Neural cell (in vitro differentiated cells): ENCODE data around the gene GALNT13. TPM values are rescaled to one million over a fixed set of nuclear protein-coding genes. Genes with fewer than 3 reads are reported as not detected.

ENCODE experiments used
- H2AFZ ChIP-seq: fragments of 200-600, 300-800 bp; sonication (generic), shearing (Covaris generic); 2 replicates; pipeline ENCODE4 v1.6.0; 2014; ENCODE audit warnings: low read depth, mild to moderate bottlenecking, antibody characterized with exemption, low read length, moderate library complexity
- H3F3A ChIP-seq: fragments of 200-600 bp; shearing (Covaris generic); 2 replicates; pipeline ENCODE4 v1.6.1; 2016; ENCODE audit warnings: mild to moderate bottlenecking, moderate library complexity, mixed read lengths, antibody characterized with exemption, low read length; ENCODE audit not compliant: insufficient read depth, poor library complexity, severe bottlenecking
- H3K27ac ChIP-seq: fragments of 200-600, 300-800 bp; sonication (generic), shearing (Covaris generic); 2 replicates; pipeline ENCODE4 v1.5.1; 2014; ENCODE audit warnings: mild to moderate bottlenecking, low read length, moderate library complexity
- H3K27me3 ChIP-seq: fragments of 300-800, 200-600 bp; sonication (generic), shearing (Covaris generic); 2 replicates; pipeline ENCODE4 v1.6.0; 2014; ENCODE audit warnings: mild to moderate bottlenecking, low read depth, low read length, moderate library complexity; ENCODE audit not compliant: insufficient read depth
- H3K36me3 ChIP-seq: fragments of 300-800, 200-600 bp; sonication (generic), shearing (Covaris generic); 2 replicates; pipeline ENCODE4 v1.5.1; 2014; ENCODE audit warnings: mild to moderate bottlenecking, antibody characterized with exemption, low read length, moderate library complexity; ENCODE audit not compliant: insufficient read depth
- H3K4me2 ChIP-seq: fragments of 300-800, 200-600 bp; sonication (generic), shearing (Covaris generic); 2 replicates; pipeline ENCODE4 v1.6.0; 2014; ENCODE audit warnings: mild to moderate bottlenecking, low read length
- H3K4me3 ChIP-seq: fragments of 300-800, 200-600 bp; sonication (generic), shearing (Covaris generic); 2 replicates; pipeline ENCODE4 v1.5.1; 2014; ENCODE audit warnings: mild to moderate bottlenecking, low read length, moderate library complexity
- H3K79me2 ChIP-seq: fragments of 200-600 bp; shearing (Covaris generic); replicated peaks from 2 replicates; pipeline ENCODE4 v1.6.0; 2014; ENCODE audit warnings: mild to moderate bottlenecking, low read length, moderate library complexity; ENCODE audit not compliant: insufficient read depth
- H3K9ac ChIP-seq: fragments of 300-800, 200-600 bp; sonication (generic), shearing (Covaris generic); 2 replicates; pipeline ENCODE4 v1.6.1; 2016; ENCODE audit warnings: mild to moderate bottlenecking, low read length, mixed read lengths
- H3K9me2 ChIP-seq: fragments of 200-600 bp; shearing (Covaris generic); 2 replicates; pipeline ENCODE4 v1.6.1; 2016; ENCODE audit warnings: mild to moderate bottlenecking, low read length, mixed read lengths; ENCODE audit not compliant: insufficient read depth
- H3K9me3 ChIP-seq: fragments of 200-600, 300-800 bp; sonication (generic), shearing (Covaris generic); 2 replicates; pipeline ENCODE4 v1.6.1; 2016; ENCODE audit warnings: mild to moderate bottlenecking, mixed run types, low read length, moderate library complexity, mixed read lengths
- H4K20me1 ChIP-seq: fragments of 200-600 bp; shearing (Covaris generic); 2 replicates; pipeline ENCODE4 v1.6.1; 2016; ENCODE audit warnings: mild to moderate bottlenecking, mixed run types; ENCODE audit not compliant: insufficient read depth
- CTCF ChIP-seq: fragments of 450-650 bp; IDR thresholded peaks from 2 replicates; pipeline ENCODE4 v1.5.1; 2014; ENCODE audit warnings: antibody characterized with exemption, mild to moderate bottlenecking, moderate library complexity; ENCODE audit not compliant: poor library complexity, severe bottlenecking
- EP300 ChIP-seq: fragments of 450-650 bp; conservative IDR thresholded peaks from 2 replicates; pipeline ENCODE4 v1.6.1; 2014; ENCODE audit warnings: antibody characterized with exemption, mild to moderate bottlenecking, moderate library complexity; ENCODE audit not compliant: poor library complexity, severe bottlenecking
- EZH2 ChIP-seq: fragments of 200-600, 300-800 bp; shearing (Covaris generic), sonication (generic); IDR thresholded peaks from 2 replicates; pipeline ENCODE4 v1.6.1; 2014; ENCODE audit warnings: antibody characterized with exemption, low read length, borderline replicate concordance, mild to moderate bottlenecking; ENCODE audit not compliant: insufficient read depth, poor library complexity, severe bottlenecking
- MXI1 ChIP-seq: fragments of 450-650 bp; conservative IDR thresholded peaks from 2 replicates; pipeline ENCODE4 v1.6.1; 2014; ENCODE audit warnings: antibody characterized with exemption, mild to moderate bottlenecking; ENCODE audit not compliant: poor library complexity, severe bottlenecking
- POLR2AphosphoS5 ChIP-seq: IDR thresholded peaks from 2 replicates; pipeline ENCODE4 v1.6.1; 2012
- RAD21 ChIP-seq: fragments of 450-650 bp; conservative IDR thresholded peaks from 2 replicates; pipeline ENCODE4 v1.6.1; 2014; ENCODE audit warnings: antibody characterized with exemption, mild to moderate bottlenecking, moderate library complexity
- REST ChIP-seq: IDR thresholded peaks from 2 replicates; pipeline ENCODE4 v1.6.1; 2012; ENCODE audit warnings: borderline replicate concordance
- SMC3 ChIP-seq: fragments of 450-650 bp; conservative IDR thresholded peaks from 2 replicates; pipeline ENCODE4 v1.6.1; 2014; ENCODE audit warnings: antibody characterized with exemption, mild to moderate bottlenecking, moderate library complexity; ENCODE audit not compliant: poor library complexity
- TAF1 ChIP-seq: IDR thresholded peaks from 2 replicates; pipeline ENCODE4 v1.6.1; 2012; ENCODE audit warnings: low read depth
- polyA plus RNA-seq: library from polyadenylated mRNA; depleted of rRNA; stranded (reverse); fragments of >200 nt; gene quantifications from 2 replicates; pipeline ENCODE4 v1.2.3, GENCODE V29; 2014

GALNT13 gene
- polyA plus RNA-seq, 1 donor from 2014 or later = 12.4 TPM

DNA sequence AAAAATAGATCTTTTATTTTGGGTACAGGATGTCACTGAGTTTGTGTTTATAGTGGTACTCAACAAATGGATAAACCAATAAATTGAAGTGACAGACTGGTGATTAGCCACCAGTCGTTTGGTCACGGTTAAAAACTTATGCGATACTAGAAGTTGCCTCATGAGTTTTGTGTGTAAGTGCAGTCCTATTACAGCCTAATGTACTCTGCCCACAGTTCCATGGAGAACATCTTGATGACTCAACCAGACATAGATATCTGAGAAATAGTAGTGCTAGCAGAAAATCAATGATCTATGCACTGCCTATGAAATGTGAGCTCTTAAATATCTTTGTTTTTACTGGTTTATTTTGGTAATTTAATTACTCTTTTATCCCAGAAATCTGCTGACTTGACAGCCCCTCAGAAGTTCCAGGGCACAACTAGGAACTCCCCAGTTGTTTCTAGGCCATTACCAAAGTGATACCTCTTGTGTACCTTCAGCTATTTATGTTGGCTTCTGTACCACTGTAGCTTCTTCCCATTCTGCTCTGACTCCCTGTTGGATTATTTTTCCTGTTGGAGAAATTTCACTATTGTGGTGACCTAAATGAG is 617.6 kb downstream of the GALNT13 start:
- H3K9me3 ChIP-seq = no peaks in the 10 kb centered on the region
- H3K9ac ChIP-seq = no peak overlapping the region
- no peaks in the 10 kb centered on the region for H3K27me3 ChIP-seq
- H2AFZ ChIP-seq = no peak overlapping the region
- H3K4me2 ChIP-seq = no peak overlapping the region
- no peaks in the 10 kb centered on the region for H3F3A ChIP-seq
- no peak overlapping the region for H3K4me3 ChIP-seq
- H3K27ac ChIP-seq = no peak overlapping the region
- no peaks in the 10 kb centered on the region for H3K9me2 ChIP-seq
- no peaks in the 10 kb centered on the region for H4K20me1 ChIP-seq
- no peaks in the 10 kb centered on the region for H3K36me3 ChIP-seq
- no peaks in the 10 kb centered on the region for H3K79me2 ChIP-seq
- TF ChIP-seq MXI1 = no peak
- no peak for TF ChIP-seq CTCF
- no peak for TF ChIP-seq EZH2

DNA sequence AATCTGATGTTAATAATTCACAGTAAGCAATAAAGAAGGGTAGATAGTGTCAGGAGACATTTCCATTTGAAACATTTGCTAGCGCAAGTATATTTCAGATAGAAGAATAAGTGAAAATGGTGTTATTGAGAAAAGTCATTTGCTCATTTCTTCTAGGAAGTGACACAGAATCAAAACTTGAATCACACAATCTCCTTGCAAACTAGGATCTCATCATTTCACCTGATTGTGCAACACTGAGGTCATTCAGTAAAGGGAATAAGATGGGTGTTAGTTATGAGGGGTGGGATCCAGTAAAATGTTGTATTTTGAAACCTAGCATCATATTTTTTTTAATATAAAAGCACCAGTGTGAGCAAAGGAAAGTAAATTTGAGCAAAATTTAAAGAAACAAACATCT is 618.8 kb downstream of the GALNT13 start:
- Histone ChIP-seq H3K36me3 (no peaks in the 10 kb centered on the region), H3K27me3 (no peaks in the 10 kb centered on the region), H3K4me2 (no peak overlapping the region), H3K4me3 (no peak overlapping the region), H3K9ac (no peak overlapping the region), H3K79me2 (no peaks in the 10 kb centered on the region), H3K9me2 (no peaks in the 10 kb centered on the region), H4K20me1 (no peaks in the 10 kb centered on the region), H3F3A (no peaks in the 10 kb centered on the region), H2AFZ (no peak overlapping the region), H3K9me3 (no peaks in the 10 kb centered on the region), H3K27ac (no peak overlapping the region)
- TF ChIP-seq POLR2AphosphoS5 (no peak), MXI1 (no peak), TAF1 (no peak), RAD21 (no peak), SMC3 (no peak), REST (no peak), EP300 (no peak), CTCF (no peak), EZH2 (no peak)
